ENCODE results near the gene CARMIL1.
"Not testable (repeated sequence)": the region's sequence is repeated elsewhere in the genome, so short reads cannot be mapped to it uniquely, and the experiment has no call there.

The CARMIL1 gene

GRCh38 chr6:25375125-25375524 is 96.0 kb downstream of the CARMIL1 start:
- DNase-seq: no peak

GRCh38 chr6:25377664-25378063 is 98.5 kb downstream of the CARMIL1 start:
- no peak for DNase-seq

- no peak for DNase-seq
Observed at GRCh38 chr6:25381077-25381476, 101.9 kb downstream of the CARMIL1 start.

GRCh38 chr6:25382476-25382875 is 103.3 kb downstream of the CARMIL1 start:
- DNase-seq: not testable (repeated sequence)

- DNase-seq: no peak
Observed at GRCh38 chr6:25384234-25384633, 105.1 kb downstream of the CARMIL1 start.

GRCh38 chr6:25384967-25385366 is 105.8 kb downstream of the CARMIL1 start:
- no peak for DNase-seq

- no peak for DNase-seq
Observed at GRCh38 chr6:25387483-25387882, 108.3 kb downstream of the CARMIL1 start.

GRCh38 chr6:25387911-25388310 is 108.7 kb downstream of the CARMIL1 start:
- no peak for DNase-seq

- no peak for DNase-seq
Observed at GRCh38 chr6:25388776-25389175, 109.6 kb downstream of the CARMIL1 start.

GRCh38 chr6:25389471-25389870 is 110.3 kb downstream of the CARMIL1 start:
- DNase-seq: no peak

- no peak for DNase-seq
Observed at GRCh38 chr6:25392372-25392771, 113.2 kb downstream of the CARMIL1 start.

- DNase-seq: no peak
Observed at GRCh38 chr6:25395731-25396130, 116.6 kb downstream of the CARMIL1 start.

- no peak for DNase-seq
Observed at GRCh38 chr6:25397406-25397805, 118.2 kb downstream of the CARMIL1 start.

- no peak for DNase-seq
Observed at GRCh38 chr6:25399885-25400284, 120.7 kb downstream of the CARMIL1 start.

GRCh38 chr6:25401711-25402110 is 122.5 kb downstream of the CARMIL1 start:
- no peak for DNase-seq

- no peak for DNase-seq
Observed at GRCh38 chr6:25402125-25402524, 123.0 kb downstream of the CARMIL1 start.

GRCh38 chr6:25403150-25403549 is 124.0 kb downstream of the CARMIL1 start:
- no peak for DNase-seq

GRCh38 chr6:25404091-25404490 is 124.9 kb downstream of the CARMIL1 start:
- no peak for DNase-seq

- DNase-seq: no peak
Observed at GRCh38 chr6:25404693-25405169, 125.6 kb downstream of the CARMIL1 start.

- DNase-seq: no peak
Observed at GRCh38 chr6:25405442-25405841, 126.3 kb downstream of the CARMIL1 start.

GRCh38 chr6:25407431-25407830 is 128.3 kb downstream of the CARMIL1 start:
- DNase-seq: no peak

- DNase-seq: no peak
Observed at GRCh38 chr6:25410102-25410501, 130.9 kb downstream of the CARMIL1 start.

GRCh38 chr6:25411316-25411950 is 132.3 kb downstream of the CARMIL1 start:
- DNase-seq: no peak

GRCh38 chr6:25413207-25413905 is 134.2 kb downstream of the CARMIL1 start:
- no peak for DNase-seq

GRCh38 chr6:25414168-25414567 is 135.0 kb downstream of the CARMIL1 start:
- no peak for DNase-seq

Measured in NCI-H510A (cell line).